Sigmoid colon (tissue), 7 donors: ENCODE results near the gene PAK1. TPM values are rescaled to one million over a fixed set of nuclear protein-coding genes. Genes with fewer than 3 reads are reported as not detected.

ENCODE experiments used
- DNase-seq: peaks from one replicate; pipeline ENCODE4 v3.0.0-alpha.2; 2019
- H3K27ac ChIP-seq, 4 donors: fragments of 200-600 bp; sonication (generic); one replicate each; pipeline ENCODE4 v1.5.1; 2016 to 2019; ENCODE audit warnings: mild to moderate bottlenecking in 1 of 4
- H3K27me3 ChIP-seq, 3 donors: fragments of 200-600 bp; sonication (generic); one replicate each; pipeline ENCODE4 v1.5.1; 2019; ENCODE audit warnings: mild to moderate bottlenecking in 1 of 3
- H3K36me3 ChIP-seq, 4 donors: fragments of 200-600 bp; sonication (generic); one replicate each; pipeline ENCODE4 v1.5.1; 2016 to 2019
- H3K4me1 ChIP-seq, 4 donors: fragments of 200-600 bp; sonication (generic); one replicate each; pipeline ENCODE4 v1.5.1; 2017 to 2019
- H3K4me3 ChIP-seq, 4 donors: fragments of 200-600 bp; sonication (generic); one replicate each; pipeline ENCODE4 v1.5.1; 2017 to 2019; ENCODE audit warnings: mild to moderate bottlenecking in 2 of 4, moderate library complexity in 1 of 4
- H3K9me3 ChIP-seq, 4 donors: fragments of 200-600 bp in 3 of 4; sonication (generic) in 3 of 4; one replicate each; pipeline versions ENCODE4 v1.5.1 to v1.6.1; 2013 to 2019
- CTCF ChIP-seq, 4 experiments: fragments of 450-650 bp in 3 of 4; fragments of 200-600 bp in 1 of 4; IDR thresholded peaks; one replicate each; pipeline ENCODE4 v1.5.1; 2016 to 2019; ENCODE audit warnings: antibody characterized with exemption in 4 of 4, mild to moderate bottlenecking in 3 of 4, moderate library complexity in 2 of 4
- EP300 ChIP-seq, 4 donors: sonication (generic); formaldehyde crosslinking; IDR thresholded peaks; one replicate each; pipeline ENCODE4 v1.6.1; 2017; ENCODE audit warnings: antibody characterized with exemption in 4 of 4
- POLR2A ChIP-seq, 2 donors: fragments of 450-650 bp; IDR thresholded peaks; one replicate each; pipeline ENCODE4 v1.6.1; 2016; ENCODE audit warnings: antibody characterized with exemption in 2 of 2, mild to moderate bottlenecking in 2 of 2, moderate library complexity in 2 of 2
- POLR2AphosphoS5 ChIP-seq, 4 donors: sonication (generic); formaldehyde crosslinking; IDR thresholded peaks; one replicate each; pipeline ENCODE4 v1.6.1; 2017; ENCODE audit warnings: antibody characterized with exemption in 4 of 4
- whole genome bisulfite sequencing, 2 donors: extraction: QIAGEN DNeasy Blood & Tissue Kit; methylation state at CpG; one replicate each; pipeline ENCODE4 v1.1.7; 2013; 5-methylcytosine and 5-hydroxymethylcytosine counted together
- intact Hi-C: fragments of 100-400 bp; cut with DNase I; formaldehyde crosslinking; loops from one replicate; pipeline ENCODE4 v1.15.1; 2023
- polyA plus RNA-seq, 3 donors: library from polyadenylated mRNA; stranded (reverse); fragments of 200-250 nt; gene quantifications; one replicate each; pipeline ENCODE4 v1.2.3, GENCODE V29; 2013
- total RNA-seq, 4 donors: library from RNA; depleted of rRNA; stranded (reverse); fragments of >200 nt; gene quantifications; one replicate each; pipeline ENCODE4 v1.1.0, GENCODE V29; 2016
- donor health status: healthy with polysubstance abuse.
- donor health status: Bipolar disorder and iron deficiency.
- donor health status: healthy.

The PAK1 gene
- total and polyA plus RNA-seq, 7 donors, result 24.6 to 79.3 (median 37.7) TPM

- Histone ChIP-seq H3K36me3 (no peaks in the 10 kb centered on the region), H3K27me3 (no peaks in the 10 kb centered on the region), H3K27ac (no peak overlapping the region), H3K4me3 (no peak overlapping the region), H3K4me1 (no peaks in the 10 kb centered on the region), H3K9me3 (no peaks in the 10 kb centered on the region)
- intact Hi-C loops, result no loop called here
- no peak for DNase-seq
- TF ChIP-seq POLR2A (IDR thresholded peaks at IDR 0.05) (no peak), CTCF (IDR thresholded peaks at IDR 0.05) (no peak), POLR2AphosphoS5 (IDR thresholded peaks at IDR 0.05) (no peak), EP300 (IDR thresholded peaks at IDR 0.05) (no peak)
- WGBS, 2 donors, result 65 to 86% methylated on average over 1 of the region's 1 CpG
Measured at GRCh38 chr11:77431813-77432212, 42.1 kb downstream of the PAK1 start.

- WGBS, 2 donors, result 96 to 97% methylated on average over 1 of the region's 1 CpG
Measured at GRCh38 chr11:77428598-77428997, 45.3 kb downstream of the PAK1 start.

GRCh38 chr11:77425346-77425745 is 48.5 kb downstream of the PAK1 start:
- intact Hi-C loops, result no loop called here
- no peak overlapping the region for H3K4me3 ChIP-seq
- 89 to 93% methylated on average over 4 of the region's 4 CpGs for WGBS, 2 donors
- TF ChIP-seq POLR2A (IDR thresholded peaks at IDR 0.05), result no peak
- no peak for TF ChIP-seq CTCF (IDR thresholded peaks at IDR 0.05)
- TF ChIP-seq EP300 (IDR thresholded peaks at IDR 0.05), result no peak
- TF ChIP-seq POLR2AphosphoS5 (IDR thresholded peaks at IDR 0.05), result no peak
- H3K27ac ChIP-seq, result no peak overlapping the region
- H3K36me3 ChIP-seq, result no peaks in the 10 kb centered on the region
- H3K27me3 ChIP-seq, result no peaks in the 10 kb centered on the region
- H3K4me1 ChIP-seq, result no peaks in the 10 kb centered on the region
- DNase-seq, result no peak
- no peaks in the 10 kb centered on the region for H3K9me3 ChIP-seq

More at GRCh38 chr11:77428598-77428997, 45.3 kb downstream of the PAK1 start:
- DNase-seq, result no peak
- no peak overlapping the region for H3K27ac ChIP-seq
- H3K27me3 ChIP-seq, result no peaks in the 10 kb centered on the region
- H3K36me3 ChIP-seq, result no peaks in the 10 kb centered on the region
- no peaks in the 10 kb centered on the region for H3K4me1 ChIP-seq
- H3K4me3 ChIP-seq, result no peak overlapping the region
- TF ChIP-seq EP300 (IDR thresholded peaks at IDR 0.05), result no peak
- no peak for TF ChIP-seq POLR2AphosphoS5 (IDR thresholded peaks at IDR 0.05)
- TF ChIP-seq POLR2A (IDR thresholded peaks at IDR 0.05), result no peak
- no peak for TF ChIP-seq CTCF (IDR thresholded peaks at IDR 0.05)
- intact Hi-C loops, result no loop called here
- no peaks in the 10 kb centered on the region for H3K9me3 ChIP-seq

- WGBS, 2 donors, result 69 to 80% methylated on average over 3 of the region's 3 CpGs
- Histone ChIP-seq H3K4me1 (no peaks in the 10 kb centered on the region), H3K27ac (no peak overlapping the region), H3K27me3 (no peaks in the 10 kb centered on the region), H3K36me3 (no peaks in the 10 kb centered on the region), H3K9me3 (no peaks in the 10 kb centered on the region), H3K4me3 (no peak overlapping the region)
- DNase-seq, result no peak
- intact Hi-C loops, result no loop called here
- TF ChIP-seq CTCF (IDR thresholded peaks at IDR 0.05), result no peak
- TF ChIP-seq EP300 (IDR thresholded peaks at IDR 0.05), result no peak
- TF ChIP-seq POLR2AphosphoS5 (IDR thresholded peaks at IDR 0.05), result no peak
- no peak for TF ChIP-seq POLR2A (IDR thresholded peaks at IDR 0.05)
Measured at GRCh38 chr11:77424644-77425043, 49.2 kb downstream of the PAK1 start.

- H3K4me1 ChIP-seq, result no peaks in the 10 kb centered on the region
- no peaks in the 10 kb centered on the region for H3K36me3 ChIP-seq
- no peaks in the 10 kb centered on the region for H3K9me3 ChIP-seq
- intact Hi-C loops, result no loop called here
- no peaks in the 10 kb centered on the region for H3K27me3 ChIP-seq
- TF ChIP-seq EP300 (IDR thresholded peaks at IDR 0.05), result no peak
- no peak for TF ChIP-seq CTCF (IDR thresholded peaks at IDR 0.05)
- no peak for TF ChIP-seq POLR2A (IDR thresholded peaks at IDR 0.05)
- TF ChIP-seq POLR2AphosphoS5 (IDR thresholded peaks at IDR 0.05), result no peak
- no peak for DNase-seq
- H3K27ac ChIP-seq, result no peak overlapping the region
- H3K4me3 ChIP-seq, result no peak overlapping the region
Measured at GRCh38 chr11:77423624-77424023, 50.3 kb downstream of the PAK1 start.
